NT2/D1 (cell line): Measurements from ENCODE around the gene CTNNA3.

Source experiments
- YY1 ChIP-seq: IDR thresholded peaks from 2 replicates; pipeline ENCODE4 v1.6.1; 2011; ENCODE audit not compliant: insufficient read length, insufficient read depth
- ZNF274 ChIP-seq: IDR thresholded peaks from 2 replicates; pipeline ENCODE4 v1.6.1; 2011; ENCODE audit warnings: mild to moderate bottlenecking, low read depth, low read length

DNA sequence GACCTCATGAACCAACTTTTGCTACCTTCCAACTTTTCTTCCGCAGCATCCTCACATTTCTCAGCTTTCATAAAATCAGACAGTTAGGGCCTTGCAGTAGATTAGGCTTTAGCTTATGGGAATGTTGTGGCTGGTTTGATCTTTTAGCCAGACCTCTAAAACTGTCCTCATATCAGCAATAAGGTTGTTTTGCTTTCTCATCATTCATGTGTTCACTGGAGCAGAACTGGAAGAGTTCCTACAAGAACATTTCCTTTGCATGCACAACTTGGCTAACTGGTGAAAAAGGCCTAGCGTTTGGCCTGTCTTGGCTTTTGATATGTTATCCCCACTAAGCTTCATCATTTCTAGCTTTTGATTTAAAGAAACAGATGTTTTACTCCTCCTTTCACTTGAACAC lies 900.1 kb downstream of the CTNNA3 start:
- TF ChIP-seq ZNF274 (no peak), YY1 (no peak)
